Coronary artery (tissue), 2 donors: ENCODE measurements around the gene RNF14.

Experiments used
- DNase-seq: peaks from one replicate; pipeline ENCODE4 v3.0.0-alpha.2; 2017; ENCODE audit warnings: low spot score
- H3K27ac ChIP-seq, 2 donors: fragments of 200-600 bp; sonication (generic); one replicate each; pipeline ENCODE4 v1.5.1; 2016 to 2019
- H3K4me3 ChIP-seq: fragments of 200-600 bp; sonication (generic); 2 replicates; pipeline ENCODE4 v1.5.1; 2016; ENCODE audit warnings: mild to moderate bottlenecking, moderate library complexity
- TF ChIP-seq, protein P1 (sequence below): fragments of 200-600 bp; sonication (generic); IDR thresholded peaks from one replicate; pipeline ENCODE4 v1.5.1; 2019; ENCODE audit warnings: antibody characterized with exemption

The RNF14 gene

DNA sequence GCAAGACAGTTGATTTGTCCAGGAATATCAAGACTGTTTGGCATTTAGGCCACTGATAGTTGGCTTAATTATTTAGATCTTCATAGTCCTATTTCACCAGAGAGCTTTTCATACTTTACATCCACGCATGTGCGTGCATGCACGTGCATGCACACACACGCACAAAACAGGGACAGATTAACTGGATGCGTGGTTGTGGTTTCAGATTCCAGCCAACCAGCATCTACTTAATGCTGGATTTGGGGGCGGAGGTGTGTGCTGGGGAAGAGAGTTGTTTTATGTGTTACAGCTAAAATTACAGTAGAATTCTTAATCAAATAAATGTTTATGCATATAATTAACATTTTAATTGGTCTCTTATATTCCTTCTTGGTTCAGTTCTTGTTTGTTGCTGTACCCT lies 7.3 kb downstream of the RNF14 start:
- DNase-seq, result no peak
- H3K4me3 ChIP-seq, result no peak overlapping the region
- TF ChIP-seq, protein P1, sequence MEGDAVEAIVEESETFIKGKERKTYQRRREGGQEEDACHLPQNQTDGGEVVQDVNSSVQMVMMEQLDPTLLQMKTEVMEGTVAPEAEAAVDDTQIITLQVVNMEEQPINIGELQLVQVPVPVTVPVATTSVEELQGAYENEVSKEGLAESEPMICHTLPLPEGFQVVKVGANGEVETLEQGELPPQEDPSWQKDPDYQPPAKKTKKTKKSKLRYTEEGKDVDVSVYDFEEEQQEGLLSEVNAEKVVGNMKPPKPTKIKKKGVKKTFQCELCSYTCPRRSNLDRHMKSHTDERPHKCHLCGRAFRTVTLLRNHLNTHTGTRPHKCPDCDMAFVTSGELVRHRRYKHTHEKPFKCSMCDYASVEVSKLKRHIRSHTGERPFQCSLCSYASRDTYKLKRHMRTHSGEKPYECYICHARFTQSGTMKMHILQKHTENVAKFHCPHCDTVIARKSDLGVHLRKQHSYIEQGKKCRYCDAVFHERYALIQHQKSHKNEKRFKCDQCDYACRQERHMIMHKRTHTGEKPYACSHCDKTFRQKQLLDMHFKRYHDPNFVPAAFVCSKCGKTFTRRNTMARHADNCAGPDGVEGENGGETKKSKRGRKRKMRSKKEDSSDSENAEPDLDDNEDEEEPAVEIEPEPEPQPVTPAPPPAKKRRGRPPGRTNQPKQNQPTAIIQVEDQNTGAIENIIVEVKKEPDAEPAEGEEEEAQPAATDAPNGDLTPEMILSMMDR, result no peak

DNA sequence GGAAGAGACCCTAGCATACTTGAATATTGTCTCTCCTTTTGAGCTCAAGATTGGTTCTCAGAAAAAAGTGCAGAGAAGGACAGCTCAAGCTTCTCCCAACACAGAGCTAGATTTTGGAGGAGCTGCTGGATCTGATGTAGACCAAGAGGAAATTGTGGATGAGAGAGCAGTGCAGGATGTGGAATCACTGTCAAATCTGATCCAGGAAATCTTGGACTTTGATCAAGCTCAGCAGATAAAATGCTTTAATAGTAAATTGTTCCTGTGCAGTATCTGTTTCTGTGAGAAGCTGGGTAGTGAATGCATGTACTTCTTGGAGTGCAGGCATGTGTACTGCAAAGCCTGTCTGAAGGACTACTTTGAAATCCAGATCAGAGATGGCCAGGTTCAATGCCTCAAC lies 9.5 kb downstream of the RNF14 start:
- TF ChIP-seq, protein P1, result no peak
- Histone ChIP-seq H3K4me3 (no peak overlapping the region), H3K27ac (no peak overlapping the region)
- DNase-seq, result no peak

More for the DNA sequence above, 7.3 kb downstream of the RNF14 start:
- H3K27ac ChIP-seq, result no peak overlapping the region

GRCh38 chr5:141982626-141983025 lies 13.7 kb downstream of the RNF14 start:
- Histone ChIP-seq H3K4me3 (no peak overlapping the region), H3K27ac (no peak overlapping the region)
- TF ChIP-seq, protein P1, result no peak
- DNase-seq, result no peak

DNA sequence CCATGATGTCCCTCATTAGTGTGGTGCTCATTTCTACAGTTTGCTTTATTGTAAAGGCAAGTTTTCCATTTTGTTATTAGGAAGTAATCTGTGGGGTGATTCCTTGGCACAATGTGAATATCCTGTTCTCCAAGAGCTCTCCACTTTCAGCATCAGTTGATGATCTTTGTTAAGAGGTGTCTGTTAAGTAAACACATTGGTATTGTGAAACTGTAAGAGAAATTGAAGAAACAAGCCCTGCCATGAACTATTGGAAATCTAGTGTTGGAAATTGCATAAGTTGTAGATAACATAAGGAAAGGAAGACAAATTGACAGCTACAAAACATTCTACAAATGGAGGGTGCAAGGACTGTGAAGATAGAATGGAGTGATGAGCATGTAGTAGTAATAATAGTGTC lies 17.2 kb downstream of the RNF14 start:
- Histone ChIP-seq H3K4me3 (no peak overlapping the region), H3K27ac (no peak overlapping the region)
- TF ChIP-seq, protein P1, result no peak
- no peak for DNase-seq

DNA sequence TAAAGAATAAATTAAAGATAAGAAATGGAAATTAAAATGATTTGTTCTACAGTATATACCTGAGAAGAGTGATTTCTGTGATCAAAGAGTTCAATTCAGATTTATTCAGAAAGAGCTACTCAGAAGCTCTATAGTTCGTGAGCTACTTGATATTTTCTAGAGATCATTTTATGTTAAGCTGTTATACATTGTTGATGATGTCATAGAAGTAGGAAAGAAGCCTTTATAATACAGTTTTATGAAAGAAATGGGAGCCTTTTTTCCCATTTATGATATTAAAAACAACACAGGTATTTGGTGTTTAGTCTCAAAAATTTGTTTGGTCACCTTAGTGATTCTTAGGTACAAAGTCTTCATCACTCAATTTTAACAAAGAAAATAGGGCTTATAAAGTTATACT lies 20.8 kb downstream of the RNF14 start:
- TF ChIP-seq, protein P1, result no peak
- no peak for DNase-seq

DNA sequence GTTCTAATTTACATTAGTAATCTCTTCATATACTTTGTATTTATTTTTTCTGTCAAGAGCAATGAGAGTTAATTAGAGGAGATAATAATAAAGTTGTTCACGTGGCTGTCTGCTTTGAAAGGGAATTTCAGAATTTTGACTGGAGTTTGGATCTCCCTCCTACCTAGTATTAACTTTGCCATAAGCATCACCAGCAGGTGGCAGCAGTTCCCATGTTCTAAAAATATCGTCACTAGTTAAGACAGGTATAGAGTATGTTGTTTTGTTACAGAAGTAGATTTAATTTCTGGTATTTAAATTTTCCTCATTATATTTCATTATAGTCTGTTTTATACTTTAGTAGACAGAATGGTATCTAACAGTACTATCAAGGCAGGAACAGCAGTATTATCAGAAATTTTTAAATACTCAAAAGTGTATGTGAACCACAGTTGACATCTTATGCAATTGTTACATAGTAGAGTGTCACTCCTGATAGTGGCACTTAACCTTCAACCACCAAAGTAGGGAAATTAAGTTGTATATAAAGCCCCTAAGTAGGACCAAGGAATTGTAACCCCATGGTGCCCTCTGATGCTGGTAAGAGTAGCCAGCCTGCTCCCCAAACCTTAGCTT lies 23.6 kb downstream of the RNF14 start:
- no peak for DNase-seq
- TF ChIP-seq, protein P1, result peak; percentile 62
- no peak overlapping the region for H3K27ac ChIP-seq
- H3K4me3 ChIP-seq, result no peak overlapping the region

More for the DNA sequence above, 20.8 kb downstream of the RNF14 start:
- no peak overlapping the region for H3K4me3 ChIP-seq
- no peak overlapping the region for H3K27ac ChIP-seq

DNA sequence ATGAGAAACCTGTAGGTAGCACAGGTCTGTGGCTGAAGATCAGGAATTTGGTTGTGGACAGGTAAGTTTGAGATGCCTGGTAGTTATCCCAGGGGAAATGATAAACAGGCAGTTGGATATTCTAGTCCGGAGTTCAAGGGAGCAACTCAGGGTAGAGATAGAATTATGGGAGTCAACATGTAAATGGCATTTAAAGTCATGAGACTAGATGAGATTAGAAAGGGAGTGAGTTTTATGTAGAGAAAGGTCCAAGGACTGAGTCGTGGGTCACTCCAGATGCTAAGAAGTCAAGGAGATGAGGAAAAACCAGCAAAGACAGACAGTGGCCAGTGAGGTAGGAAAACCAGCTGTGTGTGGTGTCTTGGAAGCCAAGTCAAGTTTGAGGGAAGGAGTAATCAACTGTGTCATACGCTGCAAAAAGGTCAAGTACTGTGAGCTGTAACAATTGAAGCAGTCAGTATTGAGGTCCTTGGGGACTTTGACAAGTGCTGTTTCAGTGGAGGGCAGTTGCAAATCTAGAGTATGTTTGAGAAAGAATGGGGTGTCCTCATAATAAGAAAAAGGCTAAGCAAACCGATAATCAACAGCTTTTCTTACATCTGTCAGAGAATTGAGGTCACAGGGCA lies 25.7 kb downstream of the RNF14 start:
- TF ChIP-seq, protein P1, result no peak
- no peak for DNase-seq
- Histone ChIP-seq H3K4me3 (no peak overlapping the region), H3K27ac (no peak overlapping the region)
